Panc1 (cell line): Measurements from ENCODE around the gene RBM23. TPM values are rescaled to one million over a fixed set of nuclear protein-coding genes. Genes with fewer than 3 reads are reported as not detected.

Source experiments
- ATAC-seq: fragments of 200-7000 bp; cut with Tn5 transposase; 2 replicates; pipeline ENCODE4 v1.9.1; 2020; ENCODE audit warnings: mild to moderate bottlenecking, moderate library complexity
- BruUV-seq: library from RNA; stranded (reverse); fragments of 400-500 nt; replicated peaks from 2 replicates; lab custom pipeline; 2021; lab: Mats Ljungman, UMichigan
- CTCF ChIA-PET: fragments of 300-600 bp; sonication (Branson Sonifier 250); formaldehyde crosslinking; loops from one replicate; lab custom pipeline; 2022; ENCODE audit warnings: antibody characterized with exemption; lab: Charles Lee
- POLR2A ChIA-PET: fragments of 300-600 bp; sonication (Branson Sonifier 250); formaldehyde crosslinking; loops from one replicate; lab custom pipeline; 2022; ENCODE audit warnings: antibody characterized with exemption; lab: Charles Lee
- DNase-seq: peaks from one replicate; pipeline ENCODE4 v3.0.0-alpha.2; 2010; ENCODE audit warnings: low read depth, low spot score
- H3K27ac ChIP-seq: 2 replicates; pipeline ENCODE4 v1.5.1; 2011; ENCODE audit warnings: mild to moderate bottlenecking, low read length, inconsistent platforms
- H3K27me3 ChIP-seq: fragments of 200-500 bp; sonication (Bioruptor generic); 2 replicates; pipeline ENCODE4 v1.6.0; 2014; ENCODE audit warnings: low read length, inconsistent platforms; ENCODE audit not compliant: control insufficient read depth, insufficient read depth
- H3K36me3 ChIP-seq: fragments of 200-500 bp; sonication (Bioruptor generic); 2 replicates; pipeline ENCODE4 v1.5.1; 2014; ENCODE audit warnings: inconsistent platforms, mild to moderate bottlenecking, low read length, moderate library complexity; ENCODE audit not compliant: control insufficient read depth, insufficient read depth
- H3K4me1 ChIP-seq: 2 replicates; pipeline ENCODE4 v1.5.1; 2011; ENCODE audit warnings: inconsistent platforms, mild to moderate bottlenecking, low read length, moderate library complexity; ENCODE audit not compliant: control insufficient read depth, insufficient read depth
- H3K4me3 ChIP-seq, 2 experiments: 2 replicates each; pipeline ENCODE4 v1.5.1; 2011 to 2012; ENCODE audit warnings: low read depth in 2 of 2, low read length in 2 of 2, mild to moderate bottlenecking in 2 of 2, inconsistent platforms in 1 of 2, moderate library complexity in 1 of 2
- H3K9me3 ChIP-seq: fragments of 200-500 bp; sonication (Bioruptor generic); 2 replicates; pipeline ENCODE4 v1.5.1; 2014; ENCODE audit warnings: low read depth, mild to moderate bottlenecking, inconsistent platforms, low read length, moderate library complexity; ENCODE audit not compliant: control insufficient read depth, insufficient read depth
- CTCF ChIP-seq: fragments of 450-650 bp; IDR thresholded peaks from 2 replicates; pipeline ENCODE4 v1.5.1; 2017; ENCODE audit warnings: mild to moderate bottlenecking
- POLR2AphosphoS5 ChIP-seq: IDR thresholded peaks from 2 replicates; pipeline ENCODE4 v1.6.1; 2012; ENCODE audit warnings: mild to moderate bottlenecking, low read depth, low read length, moderate library complexity
- REST ChIP-seq, 2 experiments: IDR thresholded peaks; 2 replicates each; pipeline ENCODE4 v1.6.1; 2011 to 2012; ENCODE audit warnings: low read depth in 2 of 2, control low read depth in 1 of 2, low read length in 1 of 2, mild to moderate bottlenecking in 1 of 2, moderate library complexity in 1 of 2; ENCODE audit not compliant: insufficient read depth in 1 of 2
- SIN3A ChIP-seq: IDR thresholded peaks from 2 replicates; pipeline ENCODE4 v1.6.1; 2012; ENCODE audit warnings: low read depth, mild to moderate bottlenecking, low read length, moderate library complexity, borderline replicate concordance; ENCODE audit not compliant: insufficient read depth
- TCF7L2 ChIP-seq: IDR thresholded peaks from 2 replicates; pipeline ENCODE4 v1.6.1; 2011; ENCODE audit warnings: mild to moderate bottlenecking, low read depth, low read length, inconsistent platforms
- in situ Hi-C: cut with HindIII; loops from 2 replicates; pipeline ENCODE4 v1.10.0; 2016; ENCODE audit warnings: low sequenced_read_pairs, low pct_unique_long_range_greater_than_20kb
- intact Hi-C: fragments of 100-400 bp; cut with micrococcal nuclease; formaldehyde crosslinking; loops from one replicate; pipeline ENCODE4 v1.10.0; 2022; ENCODE audit not compliant: unreplicated experiment
- total RNA-seq: library from RNA; stranded (reverse); gene quantifications from one replicate; pipeline ENCODE4 v1.2.1, GENCODE V29; 2021; ENCODE audit not compliant: unreplicated experiment

RBM23 gene
- total RNA-seq, 1 experiment from 2014 or later, result 47.2 TPM

GRCh38 chr14:22845103-22845394 lies 73.9 kb downstream of the RBM23 start:
- Histone ChIP-seq H3K27ac (no peak overlapping the region), H3K9me3 (no peaks in the 10 kb centered on the region), H3K4me1 (no peaks in the 10 kb centered on the region), H3K4me3 (no peak overlapping the region), H3K27me3 (no peaks in the 10 kb centered on the region), H3K36me3 (no peaks in the 10 kb centered on the region)
- ChIA-PET CTCF (no interaction called here), POLR2A (no interaction called here)
- TF ChIP-seq CTCF, result no peak
- no peak for TF ChIP-seq SIN3A
- no peak for TF ChIP-seq REST (IDR thresholded peaks at IDR 0.05; ENCODE audit: insufficient read depth in 1 of 2, low read depth in 2 of 2, low read length in 1 of 2)
- no peak for TF ChIP-seq POLR2AphosphoS5
- no peak for TF ChIP-seq TCF7L2
- DNase-seq (no peak), ATAC-seq (no peak)
- intact Hi-C loops (no loop called here), in situ Hi-C loops (no loop called here)
- no TSS peak for BruUV-seq

- H3K9me3 ChIP-seq, result no peaks in the 10 kb centered on the region
- no peak for DNase-seq
- ATAC-seq, result peak; percentile 32; the same call in 1 of the 2 replicates
- ChIA-PET CTCF (interaction anchor here (0.6 kb wide), 1 partner anchor 79 kb away, joined by 3 read pairs; no protein-coding TSS in a partner anchor), POLR2A (no interaction called here)
- H3K27ac ChIP-seq, result no peak overlapping the region
- no peaks in the 10 kb centered on the region for H3K36me3 ChIP-seq
- no peak for TF ChIP-seq CTCF
- TF ChIP-seq SIN3A, result no peak
- no peak for TF ChIP-seq TCF7L2
- no peak for TF ChIP-seq REST (IDR thresholded peaks at IDR 0.05; ENCODE audit: insufficient read depth in 1 of 2, low read depth in 2 of 2, low read length in 1 of 2)
- no peak for TF ChIP-seq POLR2AphosphoS5
- H3K4me1 ChIP-seq, result no peaks in the 10 kb centered on the region
- in situ Hi-C loops, result no loop called here
- no TSS peak for BruUV-seq
- no peak overlapping the region for H3K4me3 ChIP-seq
- intact Hi-C loops, result no loop called here
- no peaks in the 10 kb centered on the region for H3K27me3 ChIP-seq
Observed at GRCh38 chr14:22844221-22845102, 74.5 kb downstream of the RBM23 start.
